GM12878 (cell line): ENCODE measurements around the gene ZNF679. TPM values are rescaled to one million over a fixed set of nuclear protein-coding genes. Genes with fewer than 3 reads are reported as not detected.

Source experiments
- CEBPB ChIP-seq, 2 experiments: fragments of 150-350 bp in 1 of 2; IDR thresholded peaks; 2 replicates each; pipeline ENCODE4 v1.6.1; 2012 to 2014; ENCODE audit warnings: low read depth in 2 of 2, low read length in 2 of 2, borderline replicate concordance in 1 of 2, inconsistent platforms in 1 of 2
- CHD2 ChIP-seq: IDR thresholded peaks from 2 replicates; pipeline ENCODE4 v1.6.1; 2011; ENCODE audit warnings: low read depth, low read length, improper control_type of control experiment, borderline replicate concordance
- DPF2 ChIP-seq: fragments of 450-650 bp; IDR thresholded peaks from 2 replicates; pipeline ENCODE4 v1.6.1; 2017; ENCODE audit warnings: mild to moderate bottlenecking
- EGR1 ChIP-seq, 2 experiments: IDR thresholded peaks; 1 replicate in 1 of 2; 2 replicates in 1 of 2; pipeline ENCODE4 v1.6.1; 2011 to 2012; ENCODE audit warnings: low read depth in 2 of 2, low read length in 2 of 2, borderline replicate concordance in 1 of 2, mild to moderate bottlenecking in 1 of 2, moderate library complexity in 1 of 2
- EZH2 ChIP-seq: IDR thresholded peaks from 2 replicates; pipeline ENCODE4 v1.6.1; 2012; ENCODE audit warnings: low read depth, mild to moderate bottlenecking, control low read depth, inconsistent platforms, low read length, borderline replicate concordance; ENCODE audit not compliant: control insufficient read depth
- GABPA ChIP-seq: IDR thresholded peaks from 2 replicates; pipeline ENCODE4 v1.6.1; 2014; ENCODE audit warnings: antibody characterized with exemption, low read depth, mild to moderate bottlenecking, inconsistent platforms
- GATAD2B ChIP-seq: fragments of 450-650 bp; conservative IDR thresholded peaks from 2 replicates; pipeline ENCODE4 v1.6.1; 2017; ENCODE audit warnings: low read depth, mild to moderate bottlenecking, moderate library complexity
- KLF5 ChIP-seq: fragments of 450-650 bp; IDR thresholded peaks from 2 replicates; pipeline ENCODE4 v1.6.1; 2014; ENCODE audit warnings: mild to moderate bottlenecking; ENCODE audit not compliant: partially characterized antibody
- MEF2B ChIP-seq: fragments of 450-650 bp; IDR thresholded peaks from 2 replicates; pipeline ENCODE4 v1.6.1; 2018; ENCODE audit warnings: mild to moderate bottlenecking, moderate library complexity; ENCODE audit not compliant: partially characterized antibody, poor library complexity, severe bottlenecking
- MXI1 ChIP-seq: fragments of 150-350 bp; IDR thresholded peaks from 2 replicates; pipeline ENCODE4 v1.6.1; 2011; ENCODE audit warnings: low read depth, mild to moderate bottlenecking, inconsistent platforms, low read length, improper control_type of control experiment
- NR2C1 ChIP-seq: fragments of 450-650 bp; IDR thresholded peaks from 2 replicates; pipeline ENCODE4 v1.6.1; 2017; ENCODE audit warnings: antibody characterized with exemption, mild to moderate bottlenecking, moderate library complexity
- PAX5 ChIP-seq: IDR thresholded peaks from 2 replicates; pipeline ENCODE4 v1.6.1; 2011; ENCODE audit warnings: low read depth, low read length, borderline replicate concordance
- PML ChIP-seq: IDR thresholded peaks from 2 replicates; pipeline ENCODE4 v1.6.1; 2012; ENCODE audit warnings: low read length, inconsistent platforms
- POLR2AphosphoS2 ChIP-seq: IDR thresholded peaks from 2 replicates; pipeline ENCODE4 v1.6.1; 2011; ENCODE audit warnings: low read depth, mild to moderate bottlenecking, low read length, improper control_type of control experiment, moderate library complexity
- RAD21 ChIP-seq: IDR thresholded peaks from 2 replicates; pipeline ENCODE4 v1.6.1; 2011; ENCODE audit warnings: mild to moderate bottlenecking, low read depth, low read length, moderate library complexity; ENCODE audit not compliant: insufficient read depth
- SP1 ChIP-seq: IDR thresholded peaks from one replicate; pipeline ENCODE4 v1.6.1; 2011; ENCODE audit warnings: low read depth, low read length
- SUZ12 ChIP-seq: fragments of 200-600 bp; sonication (generic); IDR thresholded peaks from one replicate; pipeline ENCODE4 v1.6.1; 2018; ENCODE audit warnings: antibody characterized with exemption, mild to moderate bottlenecking; ENCODE audit not compliant: unreplicated experiment
- TAF1 ChIP-seq: IDR thresholded peaks from 2 replicates; pipeline ENCODE4 v1.6.1; 2011; ENCODE audit warnings: mild to moderate bottlenecking, low read depth, low read length, borderline replicate concordance
- TARDBP ChIP-seq: IDR thresholded peaks from 2 replicates; pipeline ENCODE4 v1.6.1; 2016; ENCODE audit warnings: borderline replicate concordance
- WRNIP1 ChIP-seq: IDR thresholded peaks from 2 replicates; pipeline ENCODE4 v1.6.1; 2011; ENCODE audit warnings: low read depth, low read length, improper control_type of control experiment, borderline replicate concordance
- ZBED1 ChIP-seq: IDR thresholded peaks from 2 replicates; pipeline ENCODE4 v1.6.1; 2016; ENCODE audit warnings: borderline replicate concordance
- ZNF24 ChIP-seq: fragments of 450-650 bp; IDR thresholded peaks from 2 replicates; pipeline ENCODE4 v1.6.1; 2017; ENCODE audit warnings: antibody characterized with exemption, mild to moderate bottlenecking
- ZNF384 ChIP-seq: IDR thresholded peaks from 2 replicates; pipeline ENCODE4 v1.6.1; 2012; ENCODE audit warnings: low read depth, mild to moderate bottlenecking, low read length, improper control_type of control experiment, borderline replicate concordance
- polyA plus RNA-seq, 11 experiments: library from polyadenylated mRNA; depleted of rRNA in 4 of 11; unstranded in 6 of 11; stranded (reverse) in 5 of 11; fragments of >200 nt; fragmentation: Nextera tagmentation in 4 of 11; fragmentation: Illumina TruSeq in 1 of 11; extraction: Ambion mirVana in 4 of 11; extraction: Trizol in 1 of 11; gene quantifications; 1 replicate in 1 of 11; 2 replicates in 10 of 11; pipeline versions ENCODE4 v1.2.1 to v1.2.3, GENCODE V29; 2011 to 2016; ENCODE audit warnings: inconsistent platforms in 2 of 11, missing spikeins in 2 of 11, low read depth in 1 of 11
- total RNA-seq, 4 experiments: library from RNA; depleted of rRNA in 3 of 4; stranded (reverse); fragments of >200 nt in 3 of 4; fragmentation: Illumina TruSeq in 1 of 4; extraction: Trizol in 1 of 4; gene quantifications; 2 replicates each; pipeline versions ENCODE4 v1.2.1 to v1.2.3, GENCODE V29; 2013 to 2021
- TF ChIP-seq, protein P1 (sequence below): fragments of 150-350 bp; IDR thresholded peaks from 2 replicates; pipeline ENCODE4 v1.6.1; 2014; ENCODE audit warnings: mild to moderate bottlenecking, low read depth, low read length
- TF ChIP-seq, protein P2 (sequence below): IDR thresholded peaks from 2 replicates; pipeline ENCODE4 v1.6.1; 2012; ENCODE audit warnings: low read depth, low read length, improper control_type of control experiment

The ZNF679 gene
- total and polyA plus RNA-seq, 10 of the 15 experiments (the other 5 are each of a cell fraction or from before 2014, with no cell fraction given): not detected

- TF ChIP-seq EZH2 (no peak), CHD2 (peak; percentile 89), MEF2B (peak; percentile 41), TARDBP (no peak), TAF1 (peak; percentile 87), ZBED1 (no peak), SUZ12 (no peak), KLF5 (no peak), NR2C1 (no peak), DPF2 (peak; percentile 21; the same call in 1 of the 2 replicates), CEBPB (IDR thresholded peaks at IDR 0.05; ENCODE audit: borderline replicate concordance in 1 of 2, low read depth in 2 of 2, low read length in 2 of 2) (no peak), GABPA (peak; percentile 88), ZNF384 (no peak), RAD21 (no peak), GATAD2B (0 out of 2 replicates have a peak, but pooled peaks have one; percentile 47), PAX5 (no peak), EGR1 (IDR thresholded peaks at IDR 0.05; ENCODE audit: borderline replicate concordance in 1 of 2, low read depth in 2 of 2, low read length in 2 of 2) (0 out of 3 replicates have a peak, but pooled peaks of 1 of the 2 experiments have one; percentile 6), POLR2AphosphoS2 (peak; percentile 77; the same call in 1 of the 2 replicates), PML (no peak), WRNIP1 (no peak), ZNF24 (no peak), MXI1 (peak; percentile 70; the same call in 1 of the 2 replicates), SP1 (peak; percentile 93)
- TF ChIP-seq, protein P1, sequence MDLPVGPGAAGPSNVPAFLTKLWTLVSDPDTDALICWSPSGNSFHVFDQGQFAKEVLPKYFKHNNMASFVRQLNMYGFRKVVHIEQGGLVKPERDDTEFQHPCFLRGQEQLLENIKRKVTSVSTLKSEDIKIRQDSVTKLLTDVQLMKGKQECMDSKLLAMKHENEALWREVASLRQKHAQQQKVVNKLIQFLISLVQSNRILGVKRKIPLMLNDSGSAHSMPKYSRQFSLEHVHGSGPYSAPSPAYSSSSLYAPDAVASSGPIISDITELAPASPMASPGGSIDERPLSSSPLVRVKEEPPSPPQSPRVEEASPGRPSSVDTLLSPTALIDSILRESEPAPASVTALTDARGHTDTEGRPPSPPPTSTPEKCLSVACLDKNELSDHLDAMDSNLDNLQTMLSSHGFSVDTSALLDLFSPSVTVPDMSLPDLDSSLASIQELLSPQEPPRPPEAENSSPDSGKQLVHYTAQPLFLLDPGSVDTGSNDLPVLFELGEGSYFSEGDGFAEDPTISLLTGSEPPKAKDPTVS: no peak
- TF ChIP-seq, protein P2, sequence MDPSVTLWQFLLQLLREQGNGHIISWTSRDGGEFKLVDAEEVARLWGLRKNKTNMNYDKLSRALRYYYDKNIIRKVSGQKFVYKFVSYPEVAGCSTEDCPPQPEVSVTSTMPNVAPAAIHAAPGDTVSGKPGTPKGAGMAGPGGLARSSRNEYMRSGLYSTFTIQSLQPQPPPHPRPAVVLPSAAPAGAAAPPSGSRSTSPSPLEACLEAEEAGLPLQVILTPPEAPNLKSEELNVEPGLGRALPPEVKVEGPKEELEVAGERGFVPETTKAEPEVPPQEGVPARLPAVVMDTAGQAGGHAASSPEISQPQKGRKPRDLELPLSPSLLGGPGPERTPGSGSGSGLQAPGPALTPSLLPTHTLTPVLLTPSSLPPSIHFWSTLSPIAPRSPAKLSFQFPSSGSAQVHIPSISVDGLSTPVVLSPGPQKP: peak; percentile 59; the same call in 1 of the 2 replicates
These were observed 85.6 kb downstream of the ZNF679 start, which contains the start of gene ZNF736 (continued) for GRCh38 chr7:64313740-64314491.
